ENCODE data around the gene NLRP7.
"Not testable (repeated sequence)": the region's sequence is repeated elsewhere in the genome, so short reads cannot be mapped to it uniquely, and the experiment has no call there.

The NLRP7 gene

GRCh38 chr19:54919646-54920563, 27.4 kb downstream of the NLRP7 start:
- not testable (repeated sequence) for DNase-seq (ENCODE audit: low spot score)

- DNase-seq (ENCODE audit: low spot score), result no peak
Observed at GRCh38 chr19:54918499-54918898, 28.8 kb downstream of the NLRP7 start.

- DNase-seq (ENCODE audit: low spot score), result no peak
Observed at GRCh38 chr19:54916822-54917221, 30.5 kb downstream of the NLRP7 start.

GRCh38 chr19:54907899-54908298, 39.4 kb downstream of the NLRP7 start:
- DNase-seq (ENCODE audit: low spot score), result not testable (repeated sequence)

- no peak for DNase-seq (ENCODE audit: low spot score)
Observed at GRCh38 chr19:54906819-54907218, 40.5 kb downstream of the NLRP7 start.

GRCh38 chr19:54905803-54906511, 41.4 kb downstream of the NLRP7 start, which contains the start of gene NCR1:
Gene NCR1, plus strand, starts transcription at chr19:54906148. Its CDS starts 40 bp downstream, at chr19:54906188.
- DNase-seq (ENCODE audit: low spot score), result no peak

- DNase-seq (ENCODE audit: low spot score), result no peak
Observed at GRCh38 chr19:54905421-54905802, 41.9 kb downstream of the NLRP7 start.

- DNase-seq (ENCODE audit: low spot score), result not testable (repeated sequence)
Observed at GRCh38 chr19:54904261-54904660, 43.1 kb downstream of the NLRP7 start.

- DNase-seq (ENCODE audit: low spot score), result no peak
Observed at GRCh38 chr19:54903303-54903702, 44.0 kb downstream of the NLRP7 start.

- DNase-seq (ENCODE audit: low spot score), result no peak
Observed at GRCh38 chr19:54902061-54902460, 45.3 kb downstream of the NLRP7 start.

- not testable (repeated sequence) for DNase-seq (ENCODE audit: low spot score)
Observed at GRCh38 chr19:54901153-54901552, 46.2 kb downstream of the NLRP7 start.

GRCh38 chr19:54899646-54900045, 47.7 kb downstream of the NLRP7 start:
- not testable (repeated sequence) for DNase-seq (ENCODE audit: low spot score)

- DNase-seq (ENCODE audit: low spot score), result not testable (repeated sequence)
Observed at GRCh38 chr19:54898685-54899084, 48.6 kb downstream of the NLRP7 start.

- DNase-seq (ENCODE audit: low spot score), result no peak
Observed at GRCh38 chr19:54896036-54896435, 51.3 kb downstream of the NLRP7 start.

- DNase-seq (ENCODE audit: low spot score), result not testable (repeated sequence)
Observed at GRCh38 chr19:54894106-54894505, 53.2 kb downstream of the NLRP7 start.

GRCh38 chr19:54893406-54893805, 53.9 kb downstream of the NLRP7 start:
- no peak for DNase-seq (ENCODE audit: low spot score)

GRCh38 chr19:54889566-54889965, 57.8 kb downstream of the NLRP7 start:
- no peak for DNase-seq (ENCODE audit: low spot score)

GRCh38 chr19:54888239-54888638, 59.1 kb downstream of the NLRP7 start:
- no peak for DNase-seq (ENCODE audit: low spot score)

GRCh38 chr19:54883228-54883627, 64.1 kb downstream of the NLRP7 start:
- DNase-seq (ENCODE audit: low spot score), result no peak

- DNase-seq (ENCODE audit: low spot score), result no peak
Observed at GRCh38 chr19:54882758-54883157, 64.6 kb downstream of the NLRP7 start.

- DNase-seq (ENCODE audit: low spot score), result no peak
Observed at GRCh38 chr19:54881884-54882283, 65.4 kb downstream of the NLRP7 start.

- no peak for DNase-seq (ENCODE audit: low spot score)
Observed at GRCh38 chr19:54877471-54877870, 69.9 kb downstream of the NLRP7 start.

- DNase-seq (ENCODE audit: low spot score), result no peak
Observed at GRCh38 chr19:54875506-54875905, 71.8 kb downstream of the NLRP7 start.
